ENCODE measurements around the gene FAM228B.
"Not testable (repeated sequence)": the region's sequence is repeated elsewhere in the genome, so short reads cannot be mapped to it uniquely, and the experiment has no call there.

Gene FAM228B

DNA sequence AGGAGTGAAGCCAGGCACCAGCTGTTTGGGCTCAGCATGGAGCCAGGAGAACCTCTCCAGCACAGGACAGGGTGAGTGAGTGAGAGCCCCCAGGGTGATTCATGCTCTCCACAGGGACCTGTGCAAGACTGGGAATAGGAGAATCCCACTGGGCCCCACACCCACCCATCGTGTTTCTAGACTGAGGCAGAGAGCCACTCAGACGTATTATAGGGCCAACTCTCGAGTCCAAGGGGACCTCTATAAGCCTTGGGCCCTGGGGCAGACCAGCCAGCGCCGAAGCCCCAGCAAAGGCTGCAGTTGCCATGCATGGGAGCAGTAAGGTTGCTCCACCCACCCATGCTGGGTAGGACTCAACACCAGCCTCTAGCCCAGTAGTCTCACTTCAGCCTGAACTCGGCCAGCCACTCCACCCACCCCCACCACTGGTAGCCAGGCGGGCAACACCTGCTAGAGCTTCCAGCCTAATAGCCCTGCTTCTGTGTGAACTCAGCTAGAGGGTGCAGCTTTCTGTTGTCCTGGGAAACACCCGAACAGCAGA is 19.1 kb upstream of the FAM228B start:
- DNase-seq: no peak

- no peak for DNase-seq
Measured at GRCh38 chr2:24104906-24105305, 18.4 kb upstream of the FAM228B start.

DNA sequence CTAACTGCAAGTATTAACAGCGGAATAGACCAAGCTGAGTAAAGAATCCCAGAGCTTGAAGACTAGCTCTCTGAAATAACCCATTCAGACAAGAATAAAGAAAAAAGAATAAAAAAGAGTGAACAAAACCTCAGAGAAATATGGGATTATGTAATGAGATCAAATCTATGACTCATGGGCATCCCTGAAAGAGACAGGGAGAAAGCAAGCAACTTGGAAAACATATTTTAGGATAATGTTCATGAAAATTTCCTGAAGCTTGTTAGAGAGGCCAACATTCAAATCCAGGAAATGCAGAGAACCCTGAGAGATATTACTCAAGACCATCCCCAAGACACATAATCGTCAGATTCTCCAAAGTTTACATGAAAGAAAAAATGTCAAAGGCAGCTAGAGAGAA is 17.5 kb upstream of the FAM228B start:
- DNase-seq: no peak

DNA sequence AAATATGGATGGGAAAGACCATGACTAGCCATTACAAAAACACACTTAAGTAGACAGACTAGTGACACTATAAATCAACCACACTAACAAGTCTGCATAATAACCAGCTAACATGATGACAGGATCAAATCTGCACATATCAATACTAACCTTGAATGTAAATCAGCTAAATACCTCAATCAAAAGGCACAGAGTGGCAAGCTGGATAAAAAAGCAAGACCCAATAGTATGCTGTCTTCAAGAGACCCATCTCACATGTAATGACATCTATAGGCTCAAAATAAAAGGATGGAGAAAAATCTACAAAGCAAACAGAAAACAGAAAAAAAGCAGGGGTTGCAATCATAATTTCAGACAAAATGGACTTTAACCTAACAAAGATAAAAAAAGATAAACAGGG is 16.5 kb upstream of the FAM228B start:
- no peak for DNase-seq

DNA sequence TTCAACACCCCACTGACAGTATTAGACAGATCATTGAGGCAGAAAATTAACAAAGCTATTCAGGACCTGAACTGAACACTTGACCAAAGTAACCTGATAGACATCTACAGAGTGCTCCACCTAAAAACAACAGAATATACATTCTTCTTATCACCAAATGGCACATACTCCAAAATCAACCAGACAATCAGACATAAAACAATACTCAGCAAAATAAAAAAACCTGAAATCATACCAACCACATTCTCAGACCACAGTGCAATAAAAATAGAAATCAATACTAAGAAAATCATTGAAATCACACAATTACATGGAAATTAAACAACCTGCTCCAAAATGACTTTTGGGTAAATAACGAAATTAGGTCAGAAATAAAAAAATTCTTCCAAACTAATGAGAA is 15.9 kb upstream of the FAM228B start:
- DNase-seq: no peak

DNA sequence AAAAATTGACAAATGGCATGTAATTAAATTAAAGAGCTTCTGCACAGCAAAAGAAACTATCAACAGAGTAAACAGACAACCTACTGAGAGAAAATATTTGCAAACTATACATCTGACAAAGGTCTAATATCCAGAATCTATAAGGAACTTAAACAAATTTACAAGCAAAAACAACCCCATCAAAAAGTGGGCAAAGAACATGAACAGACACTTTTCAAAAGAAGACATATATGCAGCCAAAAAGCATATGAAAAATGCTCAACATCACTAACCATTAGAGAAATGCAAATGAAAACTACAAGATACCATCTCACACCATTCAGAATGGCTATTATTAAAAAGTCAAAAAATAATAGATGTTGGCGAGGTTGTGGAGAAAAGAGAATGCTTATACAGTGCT is 13.8 kb upstream of the FAM228B start:
- not testable (repeated sequence) for DNase-seq

DNA sequence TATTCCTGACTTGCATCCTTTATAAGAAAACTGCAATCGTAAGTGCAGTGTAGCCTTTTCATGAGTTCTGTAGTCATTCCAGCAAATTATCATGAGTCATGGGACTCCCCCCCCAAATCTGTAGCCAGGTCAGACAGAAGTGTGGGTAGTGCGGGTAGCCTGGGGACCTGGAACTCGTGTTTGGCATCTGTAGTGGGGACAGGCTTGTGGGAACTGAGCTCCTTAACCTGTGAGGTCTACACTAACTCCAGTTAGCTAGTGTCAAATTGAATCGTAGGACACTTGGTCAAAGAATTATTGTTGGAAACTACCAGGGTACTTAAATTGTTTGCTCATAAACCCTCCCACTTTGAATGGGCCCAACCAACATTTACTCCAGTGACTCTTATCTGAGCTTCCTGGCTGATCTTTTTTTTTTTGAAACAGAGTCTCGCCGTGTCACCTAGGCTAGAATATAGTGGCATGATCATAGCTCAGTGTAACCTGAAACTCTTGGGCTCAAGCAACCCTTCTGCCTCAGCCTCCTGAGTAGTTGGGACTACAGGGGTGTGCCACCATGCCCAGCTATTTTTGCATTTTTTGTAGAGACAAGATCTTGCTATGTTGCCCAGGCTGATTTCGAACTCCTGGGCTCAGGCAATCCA is 12.5 kb upstream of the FAM228B start:
- no peak for DNase-seq

- DNase-seq: no peak
Measured at GRCh38 chr2:24111407-24111901, 11.8 kb upstream of the FAM228B start.

DNA sequence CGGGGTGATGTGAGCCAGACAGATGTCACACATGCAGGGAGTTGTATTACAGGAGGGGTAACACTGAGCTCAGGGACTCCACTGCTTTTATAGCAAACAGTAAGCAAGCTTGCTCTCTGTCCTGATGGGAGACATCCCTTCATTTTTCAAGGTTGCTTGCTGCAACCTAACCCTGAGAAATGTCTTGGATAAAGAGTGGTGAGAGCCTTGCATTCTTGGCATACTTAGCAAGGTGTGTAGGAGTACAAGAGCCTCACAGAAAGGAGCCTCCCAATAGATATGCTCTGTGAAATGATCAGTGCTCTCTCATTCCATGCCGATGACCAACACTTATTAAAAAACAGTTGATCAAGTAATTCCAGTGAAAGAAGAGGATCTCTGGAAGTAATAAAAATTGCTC is 8.2 kb upstream of the FAM228B start:
- DNase-seq: no peak

- no peak for DNase-seq
Measured at GRCh38 chr2:24117902-24118301, 5.4 kb upstream of the FAM228B start.

- no peak for DNase-seq
Measured at GRCh38 chr2:24121066-24121465, 2.2 kb upstream of the FAM228B start.

DNA sequence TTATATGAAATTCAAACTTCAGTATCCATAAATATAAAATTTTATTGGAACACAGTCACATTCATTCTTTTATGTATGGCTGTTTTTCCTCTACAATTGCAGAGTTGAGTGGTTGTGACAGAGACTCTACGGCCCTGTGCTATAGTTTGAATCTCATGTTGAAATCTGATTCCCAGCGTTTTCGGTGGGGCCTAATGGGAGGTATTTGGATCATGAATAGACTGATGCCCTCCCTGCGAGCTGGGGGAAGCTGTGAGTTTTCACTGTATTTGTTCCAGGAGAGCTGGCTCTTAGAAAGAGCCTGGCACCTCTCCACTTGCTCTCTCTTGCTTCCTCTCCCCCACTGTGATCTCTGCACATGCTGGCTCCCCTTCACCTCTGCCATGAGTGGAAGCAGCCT is 1.8 kb upstream of the FAM228B start:
- no peak for DNase-seq

GRCh38 chr2:24122366-24123194 is 689 bp upstream of the FAM228B start:
- DNase-seq: peak in 1 of 2 donors; percentile 59

- DNase-seq: no peak
Measured at GRCh38 chr2:24123922-24124580, 782 bp downstream of the FAM228B start.

GRCh38 chr2:24125956-24126355 is 2.7 kb downstream of the FAM228B start:
- DNase-seq: no peak

GRCh38 chr2:24132543-24132942 is 9.3 kb downstream of the FAM228B start:
- DNase-seq: no peak

- DNase-seq: not testable (repeated sequence)
Measured at GRCh38 chr2:24140305-24140704, 17.0 kb downstream of the FAM228B start.

GRCh38 chr2:24147364-24147763 is 24.1 kb downstream of the FAM228B start:
- DNase-seq: no peak

GRCh38 chr2:24152413-24153197 is 29.3 kb downstream of the FAM228B start:
- no peak for DNase-seq

- no peak for DNase-seq
Measured at GRCh38 chr2:24153478-24153877, 30.2 kb downstream of the FAM228B start.

DNA sequence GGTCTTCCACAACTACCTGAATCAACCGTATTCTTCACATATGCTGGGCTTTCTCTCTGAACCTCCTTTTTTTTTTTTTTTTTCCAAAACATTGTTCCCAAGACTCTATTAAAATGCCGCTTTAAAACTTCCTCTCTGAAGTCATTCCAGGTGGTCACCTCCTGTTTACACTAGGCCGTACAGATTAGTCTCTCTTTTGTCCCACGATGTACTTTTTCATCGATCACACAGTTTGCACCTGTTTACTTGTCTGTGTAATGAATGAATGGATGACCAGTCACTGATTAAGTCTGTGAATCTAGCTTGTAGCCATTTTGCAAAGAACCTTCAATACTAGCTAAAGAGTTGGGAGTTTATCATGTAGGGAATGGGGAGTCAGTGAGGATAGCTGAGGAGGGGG is 34.9 kb downstream of the FAM228B start:
- no peak for DNase-seq

GRCh38 chr2:24159708-24160107 is 36.4 kb downstream of the FAM228B start:
- DNase-seq: no peak

GRCh38 chr2:24160761-24161160 is 37.5 kb downstream of the FAM228B start:
- no peak for DNase-seq

All from bone marrow (tissue), 2 donors.